Kidney epithelial cell (primary cell): Measurements from ENCODE around the gene DPP3. TPM values are rescaled to one million over a fixed set of nuclear protein-coding genes. Genes with fewer than 3 reads are reported as not detected.

ENCODE experiments used
- DNase-seq: peaks from one replicate; pipeline ENCODE4 v3.0.0-alpha.2; 2010; ENCODE audit warnings: low read depth
- H3K27me3 ChIP-seq: 2 replicates; pipeline ENCODE4 v1.6.0; 2011; ENCODE audit warnings: low read length; ENCODE audit not compliant: control insufficient read depth, insufficient read depth
- H3K36me3 ChIP-seq: 2 replicates; pipeline ENCODE4 v1.5.1; 2011; ENCODE audit warnings: low read length; ENCODE audit not compliant: control insufficient read depth, insufficient read depth
- H3K4me3 ChIP-seq: 2 replicates; pipeline ENCODE4 v1.5.1; 2011; ENCODE audit warnings: low read depth, mild to moderate bottlenecking, control low read depth, low read length
- total RNA-seq: library from RNA; depleted of rRNA; stranded (reverse); fragments of >200 nt; gene quantifications from 2 replicates; pipeline ENCODE4 v1.2.3, GENCODE V29; 2015
- TF ChIP-seq, protein P1 (sequence below): IDR thresholded peaks from 2 replicates; pipeline ENCODE4 v1.5.1; 2011; ENCODE audit warnings: mild to moderate bottlenecking, moderate library complexity, low read length, control low read depth, inconsistent platforms; ENCODE audit not compliant: insufficient read depth, poor library complexity, severe bottlenecking

Gene DPP3
- total RNA-seq, 1 donor from 2014 or later: 84.6 TPM

DNA sequence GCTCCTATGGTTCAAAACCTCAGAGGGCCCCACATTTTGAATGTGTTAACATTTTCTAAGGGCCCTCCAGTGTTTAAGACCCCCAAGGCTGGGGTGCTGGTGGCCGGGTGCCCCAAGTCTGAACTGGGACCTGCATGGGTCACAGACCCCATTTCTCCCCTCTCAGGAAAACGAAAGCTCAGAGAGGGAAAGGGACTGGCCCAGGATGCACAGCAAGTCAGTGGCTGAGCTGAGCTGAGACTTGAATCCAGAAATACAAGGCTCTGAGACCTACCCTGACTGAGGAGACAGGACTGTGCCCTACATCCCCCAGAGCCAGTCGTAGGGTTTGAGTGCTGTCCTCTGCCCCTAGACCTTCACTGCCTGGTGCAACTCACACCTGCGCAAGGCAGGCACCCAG lies 70.7 kb downstream of the DPP3 start:
- DNase-seq: no peak
- Histone ChIP-seq H3K36me3 (no peaks in the 10 kb centered on the region), H3K4me3 (no peak overlapping the region), H3K27me3 (peaks cover 28% of the 10 kb centered on the region)
- TF ChIP-seq, protein P1, sequence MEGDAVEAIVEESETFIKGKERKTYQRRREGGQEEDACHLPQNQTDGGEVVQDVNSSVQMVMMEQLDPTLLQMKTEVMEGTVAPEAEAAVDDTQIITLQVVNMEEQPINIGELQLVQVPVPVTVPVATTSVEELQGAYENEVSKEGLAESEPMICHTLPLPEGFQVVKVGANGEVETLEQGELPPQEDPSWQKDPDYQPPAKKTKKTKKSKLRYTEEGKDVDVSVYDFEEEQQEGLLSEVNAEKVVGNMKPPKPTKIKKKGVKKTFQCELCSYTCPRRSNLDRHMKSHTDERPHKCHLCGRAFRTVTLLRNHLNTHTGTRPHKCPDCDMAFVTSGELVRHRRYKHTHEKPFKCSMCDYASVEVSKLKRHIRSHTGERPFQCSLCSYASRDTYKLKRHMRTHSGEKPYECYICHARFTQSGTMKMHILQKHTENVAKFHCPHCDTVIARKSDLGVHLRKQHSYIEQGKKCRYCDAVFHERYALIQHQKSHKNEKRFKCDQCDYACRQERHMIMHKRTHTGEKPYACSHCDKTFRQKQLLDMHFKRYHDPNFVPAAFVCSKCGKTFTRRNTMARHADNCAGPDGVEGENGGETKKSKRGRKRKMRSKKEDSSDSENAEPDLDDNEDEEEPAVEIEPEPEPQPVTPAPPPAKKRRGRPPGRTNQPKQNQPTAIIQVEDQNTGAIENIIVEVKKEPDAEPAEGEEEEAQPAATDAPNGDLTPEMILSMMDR: no peak

DNA sequence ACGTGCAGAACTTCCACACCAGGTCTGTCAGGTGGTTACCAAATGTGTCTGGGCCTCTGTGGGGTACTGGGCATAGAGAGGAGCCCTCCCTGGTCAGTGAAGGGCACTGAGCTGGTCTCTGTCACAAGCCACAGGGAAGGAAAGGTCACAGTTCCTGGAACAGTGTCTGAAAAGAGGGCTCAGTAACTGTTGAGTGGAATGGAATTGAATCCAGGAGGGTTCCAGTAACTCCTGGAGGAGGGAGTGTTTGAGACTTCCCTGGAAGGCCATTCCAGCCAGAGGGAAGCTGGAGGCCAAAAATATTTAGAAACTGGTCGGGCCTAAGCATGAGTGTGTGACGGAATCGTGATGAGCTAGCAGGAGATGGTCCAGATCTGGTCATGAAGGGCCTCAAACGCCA lies 74.4 kb downstream of the DPP3 start:
- no peak for DNase-seq
- no peaks in the 10 kb centered on the region for H3K36me3 ChIP-seq
- TF ChIP-seq, protein P1: no peak
- H3K27me3 ChIP-seq: peaks cover 33% of the 10 kb centered on the region
- H3K4me3 ChIP-seq: no peak overlapping the region

DNA sequence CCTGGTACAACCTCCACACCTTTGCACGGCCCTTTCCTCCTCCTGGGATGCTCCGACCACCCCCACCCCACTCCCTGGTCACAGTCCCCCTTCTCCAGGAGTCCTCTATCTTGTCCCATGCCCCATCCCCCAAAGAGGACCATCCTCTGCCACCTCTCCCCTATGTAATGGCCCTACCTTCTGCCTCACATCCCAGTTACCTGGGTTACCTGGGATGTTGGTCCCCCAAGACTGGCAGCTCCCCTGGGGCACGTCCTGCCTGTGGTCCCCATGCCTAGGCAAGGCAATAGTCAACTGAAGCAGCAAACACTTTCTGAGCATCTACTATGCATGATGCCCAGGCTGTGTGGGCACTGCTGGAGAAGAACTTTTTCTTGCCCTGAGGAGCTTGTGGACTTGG lies 75.2 kb downstream of the DPP3 start:
- peaks cover 37% of the 10 kb centered on the region for H3K27me3 ChIP-seq
- DNase-seq: no peak

DNA sequence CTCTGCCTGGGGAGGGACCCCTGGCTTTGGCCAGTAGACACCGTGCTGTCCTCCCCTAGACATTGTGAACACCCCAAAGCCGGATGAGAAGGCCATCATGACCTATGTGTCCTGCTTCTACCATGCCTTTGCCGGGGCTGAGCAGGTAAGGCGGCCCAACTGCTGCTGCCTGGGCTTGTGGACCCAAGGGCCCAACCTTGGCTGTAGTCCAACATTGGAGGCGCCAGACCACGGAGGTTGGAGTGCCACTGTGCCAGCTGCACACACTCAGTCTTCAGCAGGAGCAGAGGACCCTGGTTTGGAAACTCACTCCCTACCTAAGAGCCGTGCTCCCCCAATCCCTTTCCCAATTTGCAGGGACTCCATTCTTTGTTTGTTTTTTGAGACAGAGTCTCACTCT lies 75.9 kb downstream of the DPP3 start:
- DNase-seq: no peak
- Histone ChIP-seq H3K27me3 (peaks cover 38% of the 10 kb centered on the region), H3K4me3 (no peak overlapping the region), H3K36me3 (no peaks in the 10 kb centered on the region)
- TF ChIP-seq, protein P1: no peak

More for the DNA sequence above, 75.2 kb downstream of the DPP3 start:
- TF ChIP-seq, protein P1: no peak
- H3K4me3 ChIP-seq: no peak overlapping the region
- no peaks in the 10 kb centered on the region for H3K36me3 ChIP-seq

DNA sequence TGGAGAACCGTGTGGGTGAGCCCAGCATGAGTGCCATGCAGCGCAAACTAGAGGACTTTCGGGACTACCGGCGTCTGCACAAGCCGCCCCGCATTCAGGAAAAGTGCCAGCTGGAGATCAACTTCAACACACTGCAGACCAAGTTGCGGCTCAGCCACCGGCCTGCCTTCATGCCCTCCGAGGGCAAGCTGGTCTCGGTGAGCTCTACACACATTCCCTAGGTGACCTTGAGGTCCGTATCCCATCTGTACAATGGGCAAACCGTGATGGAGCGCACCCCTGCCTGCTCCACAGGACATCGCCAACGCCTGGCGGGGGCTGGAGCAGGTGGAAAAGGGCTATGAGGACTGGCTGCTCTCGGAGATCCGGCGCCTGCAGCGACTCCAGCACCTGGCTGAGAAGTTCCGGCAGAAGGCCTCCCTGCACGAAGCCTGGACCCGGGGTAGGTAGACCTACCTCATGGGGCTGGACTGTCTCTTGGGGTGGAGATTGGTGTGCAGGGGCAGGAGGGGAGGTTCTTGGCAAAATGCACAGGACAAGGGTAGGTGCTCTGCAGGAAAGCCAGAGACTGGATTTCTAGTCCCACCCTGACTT lies 77.6 kb downstream of the DPP3 start:
- Histone ChIP-seq H3K27me3 (peaks cover 38% of the 10 kb centered on the region), H3K36me3 (no peaks in the 10 kb centered on the region), H3K4me3 (no peak overlapping the region)
- no peak for DNase-seq
- TF ChIP-seq, protein P1: no peak

Other genes with a start within 250 kb of the DPP3 start
- gene KLC2, start 222.7 kb upstream of the DPP3 start, total RNA-seq: 40.7 and 44.1 TPM in 2 replicates
- 108 and 125 TPM in 2 replicates for gene RAB1B, start 211.8 kb upstream of the DPP3 start, total RNA-seq
- 0.04 and 0.21 TPM in 2 replicates for gene CNIH2, start 202.3 kb upstream of the DPP3 start, total RNA-seq
- 104 and 119 TPM in 2 replicates for gene YIF1A, start 191.3 kb upstream of the DPP3 start, total RNA-seq
- 0.08 TPM in 1 of 2 replicates, not detected in the other for gene TMEM151A, start 188.5 kb upstream of the DPP3 start, total RNA-seq
- 0.07 and 0.17 TPM in 2 replicates for gene CD248, start 163.4 kb upstream of the DPP3 start, total RNA-seq
- gene RIN1, start 144.0 kb upstream of the DPP3 start, total RNA-seq: 3.1 and 3.8 TPM in 2 replicates
- 84.9 and 86.5 TPM in 2 replicates for gene BRMS1, start 135.3 kb upstream of the DPP3 start, total RNA-seq
- 20.3 and 20.4 TPM in 2 replicates for gene B4GAT1, start 132.8 kb upstream of the DPP3 start, total RNA-seq
- 5.5 and 7.7 TPM in 2 replicates for gene SLC29A2, start 108.7 kb upstream of the DPP3 start, total RNA-seq
- not detected in 2 replicates for gene NPAS4, start 59.4 kb upstream of the DPP3 start, total RNA-seq
- gene MRPL11, start 41.6 kb upstream of the DPP3 start, total RNA-seq: 54.8 and 62.6 TPM in 2 replicates
- 2.3 and 5.0 TPM in 2 replicates for gene PELI3, start 13.5 kb upstream of the DPP3 start, total RNA-seq
- 31.7 and 39.6 TPM in 2 replicates for gene BBS1, start 30.2 kb downstream of the DPP3 start, total RNA-seq
- 22.0 and 22.4 TPM in 2 replicates for gene ZDHHC24, start 65.6 kb downstream of the DPP3 start, total RNA-seq
- not detected in 2 replicates for gene ACTN3, start 66.5 kb downstream of the DPP3 start, total RNA-seq
- gene CTSF, start 88.2 kb downstream of the DPP3 start, total RNA-seq: 21.0 and 25.1 TPM in 2 replicates
- gene CCDC87, start 112.6 kb downstream of the DPP3 start, total RNA-seq: 0.58 and 0.75 TPM in 2 replicates
- 20.6 and 21.8 TPM in 2 replicates for gene CCS, start 112.8 kb downstream of the DPP3 start, total RNA-seq
- gene RBM14, start 136.2 kb downstream of the DPP3 start, total RNA-seq: 49.9 and 64.6 TPM in 2 replicates
- 168 and 174 TPM in 2 replicates for gene RBM4, start 158.3 kb downstream of the DPP3 start, total RNA-seq
- gene RBM4B, start 197.5 kb downstream of the DPP3 start, total RNA-seq: 17.4 and 17.8 TPM in 2 replicates
- gene SPTBN2, start 248.8 kb downstream of the DPP3 start, total RNA-seq: 79.4 and 99.9 TPM in 2 replicates